Smooth muscle cell (in vitro differentiated cells): Measurements from ENCODE around the gene TPSAB1. TPM values are rescaled to one million over a fixed set of nuclear protein-coding genes. Genes with fewer than 3 reads are reported as not detected.

Source experiments
- DNase-seq: peaks from one replicate; lab custom pipeline; 2025; ENCODE audit not compliant: unreplicated experiment; lab: John Stamatoyannopoulos, UW
- H2AFZ ChIP-seq: fragments of 200-600 bp; sonication (generic); 2 replicates; pipeline ENCODE4 v1.6.0; 2016; ENCODE audit warnings: antibody characterized with exemption, low read depth, mild to moderate bottlenecking
- H3F3A ChIP-seq: fragments of 200-600 bp; sonication (generic); 2 replicates; pipeline ENCODE4 v1.6.0; 2017; ENCODE audit warnings: antibody characterized with exemption, low read depth
- H3K27ac ChIP-seq: fragments of 200-600 bp; sonication (generic); 2 replicates; pipeline ENCODE4 v1.5.1; 2016; ENCODE audit warnings: low read depth, mild to moderate bottlenecking
- H3K27me3 ChIP-seq: fragments of 200-600 bp; sonication (generic); 2 replicates; pipeline ENCODE4 v1.6.1; 2016; ENCODE audit warnings: low read depth, mild to moderate bottlenecking
- H3K36me3 ChIP-seq: fragments of 200-600 bp; sonication (generic); 2 replicates; pipeline ENCODE4 v1.5.1; 2016; ENCODE audit warnings: low read depth
- H3K4me1 ChIP-seq: fragments of 200-600 bp; sonication (generic); 2 replicates; pipeline ENCODE4 v1.5.1; 2016; ENCODE audit warnings: low read depth
- H3K4me2 ChIP-seq: fragments of 200-600 bp; sonication (generic); 2 replicates; pipeline ENCODE4 v1.6.0; 2016; ENCODE audit warnings: mild to moderate bottlenecking
- H3K4me3 ChIP-seq: fragments of 200-600 bp; sonication (generic); 2 replicates; pipeline ENCODE4 v1.5.1; 2016; ENCODE audit warnings: mild to moderate bottlenecking
- H3K79me2 ChIP-seq: fragments of 200-600 bp; sonication (generic); 2 replicates; pipeline ENCODE4 v1.6.0; 2016; ENCODE audit warnings: low read depth, mild to moderate bottlenecking
- H3K9ac ChIP-seq: fragments of 200-600 bp; sonication (generic); 2 replicates; pipeline ENCODE4 v1.6.0; 2016; ENCODE audit warnings: low read depth
- H3K9me3 ChIP-seq: fragments of 200-600 bp; sonication (generic); replicated peaks from 2 replicates; pipeline ENCODE4 v1.5.1; 2016; ENCODE audit warnings: low read depth
- H4K20me1 ChIP-seq: fragments of 200-600 bp; sonication (generic); 2 replicates; pipeline ENCODE4 v1.6.0; 2016; ENCODE audit warnings: low read depth
- WGBS: methylation state at CpG from one replicate; pipeline ENCODE4 v1.1.7; 2016; ENCODE audit warnings: low lambda C conversion rate; 5-methylcytosine and 5-hydroxymethylcytosine counted together
- polyA plus RNA-seq: library from polyadenylated mRNA; unstranded; fragments of >200 nt; fragmentation: Nextera tagmentation; extraction: Ambion mirVana; gene quantifications from 2 replicates; pipeline ENCODE4 v1.2.1, GENCODE V29; 2016
- total RNA-seq: library from RNA; depleted of rRNA; stranded (reverse); fragments of >200 nt; gene quantifications from 2 replicates; pipeline ENCODE4 v1.2.3, GENCODE V29; 2014
- TF ChIP-seq, protein P1 (sequence below): fragments of 200-600 bp; sonication (generic); IDR thresholded peaks from 2 replicates; pipeline ENCODE4 v1.5.1; 2017; ENCODE audit warnings: borderline replicate concordance, mild to moderate bottlenecking, antibody characterized with exemption; ENCODE audit not compliant: insufficient read depth, poor library complexity, severe bottlenecking

The TPSAB1 gene
- total and polyA plus RNA-seq, 2 experiments from 2014 or later = not detected

DNA sequence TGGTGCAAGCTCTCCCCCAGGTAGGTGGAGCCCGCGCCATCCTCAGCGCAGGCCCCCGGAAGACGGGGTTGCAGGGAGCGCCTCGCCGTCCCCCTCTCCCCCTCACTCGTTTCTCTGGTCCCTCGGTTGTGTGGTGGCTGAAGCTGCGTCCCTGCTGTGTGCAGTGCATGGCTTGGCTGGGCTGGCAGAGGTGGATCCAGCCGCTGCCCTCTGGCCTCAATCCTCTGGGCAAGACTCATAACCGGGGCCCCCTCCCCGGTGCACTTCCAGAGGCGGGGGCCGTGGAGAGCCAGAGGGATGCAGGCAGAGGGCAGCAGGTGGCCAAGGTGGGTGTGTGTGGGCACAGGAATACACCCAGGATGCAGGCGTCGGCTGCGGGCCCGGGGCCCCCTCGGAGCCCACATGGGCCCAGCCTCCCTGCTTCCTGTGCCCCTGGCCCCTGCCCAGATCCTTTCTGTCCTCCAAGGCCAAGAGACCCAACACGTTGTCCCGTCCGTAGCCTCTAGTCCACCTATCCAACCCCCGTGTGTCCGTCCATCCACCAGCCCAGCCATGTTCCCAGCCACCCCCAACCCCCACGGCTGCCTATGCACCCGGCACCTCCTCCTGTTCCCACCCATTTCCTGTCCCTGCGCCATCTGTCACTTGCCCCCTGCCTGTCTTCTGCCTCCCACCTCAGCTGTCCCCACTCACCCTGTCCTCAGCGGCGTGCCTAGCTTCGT is 24.8 kb upstream of the TPSAB1 start:
- Histone ChIP-seq H3K27me3 (no peaks in the 10 kb centered on the region), H3K4me1 (no peaks in the 10 kb centered on the region), H3K36me3 (no peaks in the 10 kb centered on the region), H3F3A (no peaks in the 10 kb centered on the region), H3K9ac (no peak overlapping the region), H2AFZ (no peak overlapping the region), H3K27ac (no peak overlapping the region), H3K4me3 (no peak overlapping the region), H3K4me2 (no peak overlapping the region), H3K79me2 (no peaks in the 10 kb centered on the region), H4K20me1 (no peaks in the 10 kb centered on the region), H3K9me3 (no peaks in the 10 kb centered on the region)
- TF ChIP-seq, protein P1, sequence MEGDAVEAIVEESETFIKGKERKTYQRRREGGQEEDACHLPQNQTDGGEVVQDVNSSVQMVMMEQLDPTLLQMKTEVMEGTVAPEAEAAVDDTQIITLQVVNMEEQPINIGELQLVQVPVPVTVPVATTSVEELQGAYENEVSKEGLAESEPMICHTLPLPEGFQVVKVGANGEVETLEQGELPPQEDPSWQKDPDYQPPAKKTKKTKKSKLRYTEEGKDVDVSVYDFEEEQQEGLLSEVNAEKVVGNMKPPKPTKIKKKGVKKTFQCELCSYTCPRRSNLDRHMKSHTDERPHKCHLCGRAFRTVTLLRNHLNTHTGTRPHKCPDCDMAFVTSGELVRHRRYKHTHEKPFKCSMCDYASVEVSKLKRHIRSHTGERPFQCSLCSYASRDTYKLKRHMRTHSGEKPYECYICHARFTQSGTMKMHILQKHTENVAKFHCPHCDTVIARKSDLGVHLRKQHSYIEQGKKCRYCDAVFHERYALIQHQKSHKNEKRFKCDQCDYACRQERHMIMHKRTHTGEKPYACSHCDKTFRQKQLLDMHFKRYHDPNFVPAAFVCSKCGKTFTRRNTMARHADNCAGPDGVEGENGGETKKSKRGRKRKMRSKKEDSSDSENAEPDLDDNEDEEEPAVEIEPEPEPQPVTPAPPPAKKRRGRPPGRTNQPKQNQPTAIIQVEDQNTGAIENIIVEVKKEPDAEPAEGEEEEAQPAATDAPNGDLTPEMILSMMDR = no peak
- WGBS = 86% methylated on average over 25 of the region's 32 CpGs
- no peak for DNase-seq

GRCh38 chr16:1216296-1216619 is 24.2 kb upstream of the TPSAB1 start:
- H3K27me3 ChIP-seq = no peaks in the 10 kb centered on the region

GRCh38 chr16:1216681-1217400 is 23.7 kb upstream of the TPSAB1 start:
- H3K27ac ChIP-seq = no peak overlapping the region
- no peak overlapping the region for H2AFZ ChIP-seq
- H3K36me3 ChIP-seq = no peaks in the 10 kb centered on the region
- no peak for DNase-seq
- no peaks in the 10 kb centered on the region for H3F3A ChIP-seq
- 96% methylated on average over 30 of the region's 32 CpGs for WGBS
- TF ChIP-seq, protein P1 = no peak
- no peaks in the 10 kb centered on the region for H3K79me2 ChIP-seq
- no peaks in the 10 kb centered on the region for H4K20me1 ChIP-seq
- H3K27me3 ChIP-seq = no peaks in the 10 kb centered on the region
- no peaks in the 10 kb centered on the region for H3K4me1 ChIP-seq
- H3K9ac ChIP-seq = no peak overlapping the region
- no peak overlapping the region for H3K4me2 ChIP-seq
- no peak overlapping the region for H3K4me3 ChIP-seq
- no peaks in the 10 kb centered on the region for H3K9me3 ChIP-seq

More at GRCh38 chr16:1216296-1216619, 24.2 kb upstream of the TPSAB1 start:
- no peaks in the 10 kb centered on the region for H3K79me2 ChIP-seq
- no peak overlapping the region for H3K4me3 ChIP-seq
- no peaks in the 10 kb centered on the region for H3K4me1 ChIP-seq
- no peaks in the 10 kb centered on the region for H3K36me3 ChIP-seq
- no peaks in the 10 kb centered on the region for H4K20me1 ChIP-seq
- 90% methylated on average over 12 of the region's 12 CpGs for WGBS
- no peaks in the 10 kb centered on the region for H3K9me3 ChIP-seq
- H3K9ac ChIP-seq = no peak overlapping the region
- no peaks in the 10 kb centered on the region for H3F3A ChIP-seq
- DNase-seq = no peak
- TF ChIP-seq, protein P1 = no peak
- no peak overlapping the region for H3K4me2 ChIP-seq
- no peak overlapping the region for H2AFZ ChIP-seq
- H3K27ac ChIP-seq = no peak overlapping the region
